AG09309 (cell line): ENCODE results near the gene MAP6.
A peak's percentile ranks its signal among the peaks of the same experiment; 100 is the strongest.

Experiments used
- DNase-seq: peaks from one replicate; pipeline ENCODE4 v3.0.0-alpha.2; 2010; ENCODE audit warnings: low read depth
- H3K4me3 ChIP-seq: 2 replicates; pipeline ENCODE4 v1.5.1; 2011; ENCODE audit warnings: mild to moderate bottlenecking, low read depth, low read length, moderate library complexity; ENCODE audit not compliant: control insufficient read depth
- CTCF ChIP-seq: IDR thresholded peaks from 2 replicates; pipeline ENCODE4 v1.5.1; 2011; ENCODE audit warnings: mild to moderate bottlenecking, low read depth, low read length, inconsistent platforms; ENCODE audit not compliant: insufficient read depth, control insufficient read depth; ENCODE audit errors: missing control alignments

The MAP6 gene

GRCh38 chr11:75602951-75603350 is 65.9 kb downstream of the MAP6 start:
- H3K4me3 ChIP-seq: no peak overlapping the region
- TF ChIP-seq CTCF: no peak
- DNase-seq: no peak

- H3K4me3 ChIP-seq: no peak overlapping the region
- DNase-seq: no peak
- no peak for TF ChIP-seq CTCF
Measured at GRCh38 chr11:75601494-75601893, 67.3 kb downstream of the MAP6 start.

- DNase-seq: no peak
- H3K4me3 ChIP-seq: no peak overlapping the region
- no peak for TF ChIP-seq CTCF
Measured at GRCh38 chr11:75600356-75600755, 68.5 kb downstream of the MAP6 start.

- DNase-seq: no peak
- H3K4me3 ChIP-seq: no peak overlapping the region
- no peak for TF ChIP-seq CTCF
Measured at GRCh38 chr11:75598900-75599299, 69.9 kb downstream of the MAP6 start.

GRCh38 chr11:75598264-75598663 is 70.6 kb downstream of the MAP6 start:
- DNase-seq: no peak
- TF ChIP-seq CTCF: no peak
- no peak overlapping the region for H3K4me3 ChIP-seq

GRCh38 chr11:75597636-75598035 is 71.2 kb downstream of the MAP6 start:
- no peak overlapping the region for H3K4me3 ChIP-seq
- no peak for DNase-seq
- TF ChIP-seq CTCF: peak; percentile 56

- TF ChIP-seq CTCF: no peak
- DNase-seq: no peak
- H3K4me3 ChIP-seq: no peak overlapping the region
Measured at GRCh38 chr11:75596914-75597313, 71.9 kb downstream of the MAP6 start.
